ENCODE measurements around the gene GOLT1A.

The GOLT1A gene

GRCh38 chr1:204230211-204230610 lies 16.4 kb upstream of the GOLT1A start:
- no peak overlapping the region for H3K4me2 ChIP-seq (ENCODE audit: insufficient read depth, low read length)
- H3K9ac ChIP-seq (ENCODE audit: low read depth, low read length): no peak overlapping the region
- H3K9me3 ChIP-seq (ENCODE audit: insufficient read depth, low read length, severe bottlenecking): no peaks in the 10 kb centered on the region
- H3K27ac ChIP-seq (ENCODE audit: low read length): no peak overlapping the region
- no peaks in the 10 kb centered on the region for H3K79me2 ChIP-seq (ENCODE audit: insufficient read depth, low read length)
- no peak overlapping the region for H2AFZ ChIP-seq (ENCODE audit: low read depth, low read length)
- H4K20me1 ChIP-seq (ENCODE audit: insufficient read depth, low read length): no peaks in the 10 kb centered on the region
- peaks cover 7% of the 10 kb centered on the region for H3K27me3 ChIP-seq (ENCODE audit: insufficient read depth, low read length, poor library complexity)
- ATAC-seq (ENCODE audit: insufficient read depth, low read depth) (no peak), DNase-seq (no peak)
- H3K36me3 ChIP-seq (ENCODE audit: insufficient read depth, low read length): no peaks in the 10 kb centered on the region
- no peak overlapping the region for H3K4me3 ChIP-seq (ENCODE audit: low read depth in 1 of 2, low read length in 2 of 2)
- no peak for TF ChIP-seq EZH2 (IDR thresholded peaks at IDR 0.05; ENCODE audit: borderline replicate concordance, low read depth, low read length, severe bottlenecking)
- TF ChIP-seq, protein P1, sequence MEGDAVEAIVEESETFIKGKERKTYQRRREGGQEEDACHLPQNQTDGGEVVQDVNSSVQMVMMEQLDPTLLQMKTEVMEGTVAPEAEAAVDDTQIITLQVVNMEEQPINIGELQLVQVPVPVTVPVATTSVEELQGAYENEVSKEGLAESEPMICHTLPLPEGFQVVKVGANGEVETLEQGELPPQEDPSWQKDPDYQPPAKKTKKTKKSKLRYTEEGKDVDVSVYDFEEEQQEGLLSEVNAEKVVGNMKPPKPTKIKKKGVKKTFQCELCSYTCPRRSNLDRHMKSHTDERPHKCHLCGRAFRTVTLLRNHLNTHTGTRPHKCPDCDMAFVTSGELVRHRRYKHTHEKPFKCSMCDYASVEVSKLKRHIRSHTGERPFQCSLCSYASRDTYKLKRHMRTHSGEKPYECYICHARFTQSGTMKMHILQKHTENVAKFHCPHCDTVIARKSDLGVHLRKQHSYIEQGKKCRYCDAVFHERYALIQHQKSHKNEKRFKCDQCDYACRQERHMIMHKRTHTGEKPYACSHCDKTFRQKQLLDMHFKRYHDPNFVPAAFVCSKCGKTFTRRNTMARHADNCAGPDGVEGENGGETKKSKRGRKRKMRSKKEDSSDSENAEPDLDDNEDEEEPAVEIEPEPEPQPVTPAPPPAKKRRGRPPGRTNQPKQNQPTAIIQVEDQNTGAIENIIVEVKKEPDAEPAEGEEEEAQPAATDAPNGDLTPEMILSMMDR (IDR thresholded peaks at IDR 0.05; ENCODE audit: borderline replicate concordance, extremely low read depth, low read length, poor library complexity, severe bottlenecking): no peak
- H3K4me1 ChIP-seq (ENCODE audit: insufficient read depth, low read length): no peaks in the 10 kb centered on the region

DNA sequence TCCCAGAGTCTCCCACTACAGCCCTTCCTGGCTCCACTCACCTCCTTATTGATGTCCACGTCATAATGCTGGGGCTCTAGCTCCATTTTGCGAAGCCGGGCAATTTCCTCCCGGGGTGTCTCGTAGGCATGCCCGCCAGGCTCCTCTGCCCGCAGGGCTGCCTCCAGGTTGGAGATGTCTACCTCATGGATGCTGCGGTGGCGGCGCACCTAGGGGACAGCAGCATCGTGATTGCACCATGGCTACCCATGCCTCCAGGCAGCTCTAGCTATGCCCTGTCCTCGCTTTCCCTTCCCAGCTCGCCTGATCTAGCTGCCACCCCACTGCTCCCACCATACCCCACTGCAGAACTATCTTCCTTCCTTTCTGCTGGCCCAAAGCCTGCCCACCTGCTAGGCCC lies 15.1 kb upstream of the GOLT1A start:
- Histone ChIP-seq H2AFZ (ENCODE audit: low read depth, low read length) (no peak overlapping the region), H4K20me1 (ENCODE audit: insufficient read depth, low read length) (no peaks in the 10 kb centered on the region), H3K36me3 (ENCODE audit: insufficient read depth, low read length) (no peaks in the 10 kb centered on the region), H3K27me3 (ENCODE audit: insufficient read depth, low read length, poor library complexity) (peaks cover 6% of the 10 kb centered on the region), H3K27ac (ENCODE audit: low read length) (no peak overlapping the region), H3K79me2 (ENCODE audit: insufficient read depth, low read length) (no peaks in the 10 kb centered on the region), H3K4me3 (ENCODE audit: low read depth in 1 of 2, low read length in 2 of 2) (no peak overlapping the region), H3K4me2 (ENCODE audit: insufficient read depth, low read length) (no peak overlapping the region), H3K9me3 (ENCODE audit: insufficient read depth, low read length, severe bottlenecking) (no peaks in the 10 kb centered on the region), H3K4me1 (ENCODE audit: insufficient read depth, low read length) (no peaks in the 10 kb centered on the region), H3K9ac (ENCODE audit: low read depth, low read length) (no peak overlapping the region)
- no peak for DNase-seq
- ATAC-seq (ENCODE audit: insufficient read depth, low read depth): no peak
- no peak for TF ChIP-seq EZH2 (IDR thresholded peaks at IDR 0.05; ENCODE audit: borderline replicate concordance, low read depth, low read length, severe bottlenecking)
- TF ChIP-seq, protein P1 (IDR thresholded peaks at IDR 0.05; ENCODE audit: borderline replicate concordance, extremely low read depth, low read length, poor library complexity, severe bottlenecking): no peak

GRCh38 chr1:204227996-204228785 lies 14.4 kb upstream of the GOLT1A start:
- Histone ChIP-seq H3K4me2 (ENCODE audit: insufficient read depth, low read length) (no peak overlapping the region), H3K4me1 (ENCODE audit: insufficient read depth, low read length) (no peaks in the 10 kb centered on the region), H3K9ac (ENCODE audit: low read depth, low read length) (no peak overlapping the region), H4K20me1 (ENCODE audit: insufficient read depth, low read length) (no peaks in the 10 kb centered on the region), H3K27ac (ENCODE audit: low read length) (no peak overlapping the region), H3K79me2 (ENCODE audit: insufficient read depth, low read length) (no peaks in the 10 kb centered on the region), H3K9me3 (ENCODE audit: insufficient read depth, low read length, severe bottlenecking) (no peaks in the 10 kb centered on the region), H3K36me3 (ENCODE audit: insufficient read depth, low read length) (no peaks in the 10 kb centered on the region), H2AFZ (ENCODE audit: low read depth, low read length) (no peak overlapping the region), H3K27me3 (ENCODE audit: insufficient read depth, low read length, poor library complexity) (peaks cover 7% of the 10 kb centered on the region), H3K4me3 (ENCODE audit: low read depth in 1 of 2, low read length in 2 of 2) (no peak overlapping the region)
- ATAC-seq (ENCODE audit: insufficient read depth, low read depth) (no peak), DNase-seq (no peak)
- TF ChIP-seq, protein P1 (IDR thresholded peaks at IDR 0.05; ENCODE audit: borderline replicate concordance, extremely low read depth, low read length, poor library complexity, severe bottlenecking): no peak
